ENCODE results near the gene GPALPP1.

GRCh38 chr13:44974056-44974793 lies 15.1 kb upstream of the GPALPP1 start:
- no peak for TF ChIP-seq POLR2AphosphoS5 (IDR thresholded peaks at IDR 0.05; ENCODE audit: low read depth, low read length)
- TF ChIP-seq TAF1 (IDR thresholded peaks at IDR 0.05; ENCODE audit: low read depth, low read length) = no peak
- no peak for TF ChIP-seq POLR2A (IDR thresholded peaks at IDR 0.05; ENCODE audit: low read depth, low read length)
- no peak for TF ChIP-seq SPI1 (IDR thresholded peaks at IDR 0.05; ENCODE audit: low read depth, low read length)
- peak; percentile 80 for TF ChIP-seq PAX5 (IDR thresholded peaks at IDR 0.05; ENCODE audit: insufficient read depth, low read length, severe bottlenecking)
